Kasumi-1 (cell line): ENCODE measurements around the gene VPS26C.

ENCODE experiments used
- DNase-seq, 2 experiments: peaks; one replicate each; lab custom pipeline; 2025; lab: John Stamatoyannopoulos, UW

VPS26C gene

GRCh38 chr21:37264808-37265207 lies 2.3 kb downstream of the VPS26C start:
- no peak for DNase-seq

GRCh38 chr21:37263827-37264600 lies 3.1 kb downstream of the VPS26C start:
- peak in 1 of 2 experiments; percentile 23 for DNase-seq

- no peak for DNase-seq
Measured at GRCh38 chr21:37259426-37259825, 7.7 kb downstream of the VPS26C start.

- DNase-seq: peak; percentile 83 to 85
Measured at GRCh38 chr21:37257967-37258877, 8.9 kb downstream of the VPS26C start.

GRCh38 chr21:37257511-37257966 lies 9.6 kb downstream of the VPS26C start:
- peak; percentile 71 to 92 for DNase-seq

GRCh38 chr21:37253991-37254390 lies 13.1 kb downstream of the VPS26C start:
- no peak for DNase-seq

GRCh38 chr21:37251294-37251634 lies 15.9 kb downstream of the VPS26C start:
- DNase-seq: peak; percentile 35 to 44

GRCh38 chr21:37249112-37249904 lies 17.8 kb downstream of the VPS26C start:
- DNase-seq: no peak

GRCh38 chr21:37248298-37248697 lies 18.8 kb downstream of the VPS26C start:
- no peak for DNase-seq

- DNase-seq: no peak
Measured at GRCh38 chr21:37245151-37245550, 22.0 kb downstream of the VPS26C start.

- no peak for DNase-seq
Measured at GRCh38 chr21:37244501-37245095, 22.5 kb downstream of the VPS26C start.

- no peak for DNase-seq
Measured at GRCh38 chr21:37243961-37244360, 23.2 kb downstream of the VPS26C start.

- no peak for DNase-seq
Measured at GRCh38 chr21:37241426-37241825, 25.7 kb downstream of the VPS26C start.

- DNase-seq: no peak
Measured at GRCh38 chr21:37240978-37241377, 26.2 kb downstream of the VPS26C start.

- peak; percentile 13 to 24 for DNase-seq
Measured at GRCh38 chr21:37237764-37238163, 29.4 kb downstream of the VPS26C start.

GRCh38 chr21:37237346-37237745 lies 29.8 kb downstream of the VPS26C start:
- no peak for DNase-seq

GRCh38 chr21:37233551-37234146 lies 33.5 kb downstream of the VPS26C start:
- DNase-seq: no peak

GRCh38 chr21:37232274-37233018 lies 34.7 kb downstream of the VPS26C start:
- DNase-seq: no peak

- no peak for DNase-seq
Measured at GRCh38 chr21:37231671-37232070, 35.5 kb downstream of the VPS26C start.

- no peak for DNase-seq
Measured at GRCh38 chr21:37231249-37231645, 35.9 kb downstream of the VPS26C start.
